OCI-LY1 (cell line): ENCODE data around the gene IPMK.

ENCODE experiments used
- EZH2 ChIP-seq: fragments of 200-600 bp; sonication (generic), shearing (Covaris generic); IDR thresholded peaks from 2 replicates; pipeline ENCODE4 v1.8.0; 2017; ENCODE audit warnings: borderline replicate concordance, mixed run types, mild to moderate bottlenecking, antibody characterized with exemption, low read length, moderate library complexity, mixed read lengths
- TF ChIP-seq, protein P1 (sequence below): fragments of 200-600 bp; sonication (generic), shearing (Covaris generic); IDR thresholded peaks from 2 replicates; pipeline ENCODE4 v1.5.1; 2017; ENCODE audit warnings: mild to moderate bottlenecking, antibody characterized with exemption, low read length, moderate library complexity, mixed read lengths

DNA sequence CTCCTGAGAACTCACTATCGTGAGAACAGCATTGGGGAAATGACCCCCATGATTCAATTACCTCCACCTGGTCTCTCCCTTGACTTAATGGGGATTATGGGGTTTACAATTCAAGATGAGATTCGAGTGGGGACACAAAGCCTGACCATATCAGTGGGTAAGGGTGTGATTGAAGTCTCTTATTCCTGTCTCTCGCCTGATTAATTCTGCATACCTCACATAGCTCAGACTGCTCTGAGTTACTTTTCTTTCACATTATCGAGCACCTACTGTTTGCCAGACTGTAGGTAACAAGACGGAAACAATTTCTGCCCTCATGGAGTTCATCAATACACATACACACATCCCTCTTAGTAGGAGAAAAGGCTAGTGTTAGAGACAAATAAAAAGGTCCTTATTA is 26.3 kb upstream of the IPMK start:
- TF ChIP-seq, protein P1, sequence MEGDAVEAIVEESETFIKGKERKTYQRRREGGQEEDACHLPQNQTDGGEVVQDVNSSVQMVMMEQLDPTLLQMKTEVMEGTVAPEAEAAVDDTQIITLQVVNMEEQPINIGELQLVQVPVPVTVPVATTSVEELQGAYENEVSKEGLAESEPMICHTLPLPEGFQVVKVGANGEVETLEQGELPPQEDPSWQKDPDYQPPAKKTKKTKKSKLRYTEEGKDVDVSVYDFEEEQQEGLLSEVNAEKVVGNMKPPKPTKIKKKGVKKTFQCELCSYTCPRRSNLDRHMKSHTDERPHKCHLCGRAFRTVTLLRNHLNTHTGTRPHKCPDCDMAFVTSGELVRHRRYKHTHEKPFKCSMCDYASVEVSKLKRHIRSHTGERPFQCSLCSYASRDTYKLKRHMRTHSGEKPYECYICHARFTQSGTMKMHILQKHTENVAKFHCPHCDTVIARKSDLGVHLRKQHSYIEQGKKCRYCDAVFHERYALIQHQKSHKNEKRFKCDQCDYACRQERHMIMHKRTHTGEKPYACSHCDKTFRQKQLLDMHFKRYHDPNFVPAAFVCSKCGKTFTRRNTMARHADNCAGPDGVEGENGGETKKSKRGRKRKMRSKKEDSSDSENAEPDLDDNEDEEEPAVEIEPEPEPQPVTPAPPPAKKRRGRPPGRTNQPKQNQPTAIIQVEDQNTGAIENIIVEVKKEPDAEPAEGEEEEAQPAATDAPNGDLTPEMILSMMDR, result no peak
- no peak for TF ChIP-seq EZH2
